ENCODE measurements around the gene CR2. TPM values are rescaled to one million over a fixed set of nuclear protein-coding genes. Genes with fewer than 3 reads are reported as not detected.
"Not testable (repeated sequence)": the region's sequence is repeated elsewhere in the genome, so short reads cannot be mapped to it uniquely, and the experiment has no call there.

Gene CR2
- total RNA-seq, 1 experiment from 2014 or later, result not detected

GRCh38 chr1:207518608-207519236 is 64.6 kb downstream of the CR2 start:
- DNase-seq (no peak), ATAC-seq (no peak)
- Histone ChIP-seq H3K79me2 (ENCODE audit: low read length) (no peaks in the 10 kb centered on the region), H3K4me3 (ENCODE audit: low read length) (no peak overlapping the region), H3K4me1 (ENCODE audit: insufficient read depth, low read length) (no peaks in the 10 kb centered on the region), H2AFZ (ENCODE audit: low read length) (no peak overlapping the region), H3K27ac (ENCODE audit: low read length) (no peak overlapping the region), H3K4me2 (ENCODE audit: low read length) (no peak overlapping the region), H3K36me3 (ENCODE audit: low read depth, low read length) (no peaks in the 10 kb centered on the region), H4K20me1 (ENCODE audit: low read length) (no peaks in the 10 kb centered on the region), H3K9me2 (replicated peaks; ENCODE audit: low read length) (no peaks in the 10 kb centered on the region), H3K9me3 (ENCODE audit: low read length) (no peaks in the 10 kb centered on the region), H3F3A (ENCODE audit: low read length, unreplicated experiment) (no peaks in the 10 kb centered on the region), H3K27me3 (ENCODE audit: low read length) (peaks cover 39% of the 10 kb centered on the region), H3K9ac (ENCODE audit: low read length) (no peak overlapping the region)
- intact Hi-C loops (cut with micrococcal nuclease), result no loop called here
- POLR2A ChIA-PET (ENCODE audit: unreplicated experiment), result no interaction called here
- TF ChIP-seq EZH2 (IDR thresholded peaks at IDR 0.05; ENCODE audit: low read length, unreplicated experiment), result no peak
- TF ChIP-seq CTCF (conservative IDR thresholded peaks at IDR 0.05; ENCODE audit: low read depth, low read length), result no peak
- TF ChIP-seq EZH2phosphoT487 (IDR thresholded peaks at IDR 0.05; ENCODE audit: borderline replicate concordance, low read length), result no peak
- BruUV-seq (replicated peaks), result no TSS peak
- CTCF ChIA-PET, result no interaction called here

- H3K79me2 ChIP-seq (ENCODE audit: low read length), result no peaks in the 10 kb centered on the region
- DNase-seq (no peak), ATAC-seq (no peak)
- no peaks in the 10 kb centered on the region for H3K4me1 ChIP-seq (ENCODE audit: insufficient read depth, low read length)
- no peak overlapping the region for H3K27ac ChIP-seq (ENCODE audit: low read length)
- H3K9me2 ChIP-seq (replicated peaks; ENCODE audit: low read length), result no peaks in the 10 kb centered on the region
- H3K4me2 ChIP-seq (ENCODE audit: low read length), result no peak overlapping the region
- ChIA-PET CTCF (no interaction called here), POLR2A (ENCODE audit: unreplicated experiment) (interaction anchor here (0.6 kb wide), 1 partner anchor 134 kb away, joined by 4 read pairs; no protein-coding TSS in a partner anchor)
- no TSS peak for BruUV-seq (replicated peaks)
- H3K36me3 ChIP-seq (ENCODE audit: low read depth, low read length), result no peaks in the 10 kb centered on the region
- peaks cover 36% of the 10 kb centered on the region for H3K27me3 ChIP-seq (ENCODE audit: low read length)
- intact Hi-C loops (cut with micrococcal nuclease), result no loop called here
- no peak overlapping the region for H2AFZ ChIP-seq (ENCODE audit: low read length)
- no peak overlapping the region for H3K4me3 ChIP-seq (ENCODE audit: low read length)
- no peaks in the 10 kb centered on the region for H3F3A ChIP-seq (ENCODE audit: low read length, unreplicated experiment)
- TF ChIP-seq EZH2 (IDR thresholded peaks at IDR 0.05; ENCODE audit: low read length, unreplicated experiment) (no peak), EZH2phosphoT487 (IDR thresholded peaks at IDR 0.05; ENCODE audit: borderline replicate concordance, low read length) (no peak)
- H3K9me3 ChIP-seq (ENCODE audit: low read length), result no peaks in the 10 kb centered on the region
- H3K9ac ChIP-seq (ENCODE audit: low read length), result no peak overlapping the region
- H4K20me1 ChIP-seq (ENCODE audit: low read length), result no peaks in the 10 kb centered on the region
Observed at GRCh38 chr1:207519505-207520399, 65.6 kb downstream of the CR2 start.

GRCh38 chr1:207520400-207521345 is 66.5 kb downstream of the CR2 start:
- BruUV-seq (replicated peaks); DNase-seq; intact Hi-C loops (cut with micrococcal nuclease); CTCF ChIA-PET; H3K4me2 ChIP-seq (ENCODE audit: low read length); H3F3A ChIP-seq (ENCODE audit: low read length, unreplicated experiment); H3K9ac ChIP-seq (ENCODE audit: low read length); H3K27ac ChIP-seq (ENCODE audit: low read length); H3K36me3 ChIP-seq (ENCODE audit: low read depth, low read length); POLR2A ChIA-PET (ENCODE audit: unreplicated experiment); H3K9me2 ChIP-seq (replicated peaks; ENCODE audit: low read length); H3K9me3 ChIP-seq (ENCODE audit: low read length); ATAC-seq; H3K4me1 ChIP-seq (ENCODE audit: insufficient read depth, low read length); H2AFZ ChIP-seq (ENCODE audit: low read length); H4K20me1 ChIP-seq (ENCODE audit: low read length); H3K4me3 ChIP-seq (ENCODE audit: low read length); H3K79me2 ChIP-seq (ENCODE audit: low read length): not testable (repeated sequence)
- peaks cover 33% of the 10 kb centered on the region for H3K27me3 ChIP-seq (ENCODE audit: low read length)

- ATAC-seq; H3K9me3 ChIP-seq (ENCODE audit: low read length); POLR2A ChIA-PET (ENCODE audit: unreplicated experiment); H3K79me2 ChIP-seq (ENCODE audit: low read length); H2AFZ ChIP-seq (ENCODE audit: low read length); BruUV-seq (replicated peaks); H3K4me1 ChIP-seq (ENCODE audit: insufficient read depth, low read length); H3K4me3 ChIP-seq (ENCODE audit: low read length); H3F3A ChIP-seq (ENCODE audit: low read length, unreplicated experiment); CTCF ChIA-PET; H3K36me3 ChIP-seq (ENCODE audit: low read depth, low read length); H3K9ac ChIP-seq (ENCODE audit: low read length); H3K9me2 ChIP-seq (replicated peaks; ENCODE audit: low read length); H3K27ac ChIP-seq (ENCODE audit: low read length); H3K27me3 ChIP-seq (ENCODE audit: low read length); DNase-seq; H4K20me1 ChIP-seq (ENCODE audit: low read length); intact Hi-C loops (cut with micrococcal nuclease); H3K4me2 ChIP-seq (ENCODE audit: low read length): not testable (repeated sequence)
Observed at GRCh38 chr1:207525239-207525638, 71.1 kb downstream of the CR2 start.

- H3K4me3 ChIP-seq (ENCODE audit: low read length); H3K4me2 ChIP-seq (ENCODE audit: low read length); H3K9ac ChIP-seq (ENCODE audit: low read length); H3F3A ChIP-seq (ENCODE audit: low read length, unreplicated experiment); intact Hi-C loops (cut with micrococcal nuclease); POLR2A ChIA-PET (ENCODE audit: unreplicated experiment); H2AFZ ChIP-seq (ENCODE audit: low read length); H3K36me3 ChIP-seq (ENCODE audit: low read depth, low read length); BruUV-seq (replicated peaks); DNase-seq; H3K4me1 ChIP-seq (ENCODE audit: insufficient read depth, low read length); H4K20me1 ChIP-seq (ENCODE audit: low read length); H3K27me3 ChIP-seq (ENCODE audit: low read length); H3K9me2 ChIP-seq (replicated peaks; ENCODE audit: low read length); H3K9me3 ChIP-seq (ENCODE audit: low read length); H3K27ac ChIP-seq (ENCODE audit: low read length); CTCF ChIA-PET; H3K79me2 ChIP-seq (ENCODE audit: low read length): not testable (repeated sequence)
- peak; percentile 97 for ATAC-seq
Observed at GRCh38 chr1:207528401-207528800, 74.3 kb downstream of the CR2 start.
